RWPE1 (cell line): Measurements from ENCODE around the gene ACTL7A.

ENCODE experiments used
- CTCF ChIA-PET: fragments of 350-600 bp; sonication (Branson Sonifier 250); formaldehyde crosslinking; extraction: SDS; loops from one replicate; lab custom pipeline; 2021; lab: Yijun Ruan, JAX
- POLR2A ChIA-PET: fragments of 400-600 bp; formaldehyde crosslinking; extraction: SDS; loops from one replicate; lab custom pipeline; 2020; ENCODE audit warnings: antibody characterized with exemption; ENCODE audit not compliant: low non-redundant PET; lab: Yijun Ruan, JAX
- DNase-seq: peaks from one replicate; pipeline ENCODE4 v3.0.0; 2012; ENCODE audit warnings: low spot score
- H3K27ac ChIP-seq: fragments of 450-650 bp; 2 replicates; pipeline ENCODE4 v1.5.1; 2017
- CTCF ChIP-seq: fragments of 450-650 bp; conservative IDR thresholded peaks from 2 replicates; pipeline ENCODE4 v1.5.1; 2017; ENCODE audit warnings: low read depth, mild to moderate bottlenecking

ACTL7A gene

GRCh38 chr9:108861997-108862396 is at the start of gene ACTL7A:
Gene ACTL7A, plus strand, starts transcription at chr9:108862266. Its CDS starts 57 bp downstream, at chr9:108862323.
- H3K27ac ChIP-seq = no peak within 1 kb of the TSS
- no peak for DNase-seq
- ChIA-PET POLR2A (no interaction called here), CTCF (interaction anchor here (0.7 kb wide), 1 partner anchor 13 kb away, joined by 4 read pairs; no protein-coding TSS in a partner anchor)
- no peak for TF ChIP-seq CTCF

- POLR2A ChIA-PET = no interaction called here
- H3K27ac ChIP-seq = no peak overlapping the region
- CTCF ChIA-PET = interaction anchor here (0.6 to 2.0 kb wide), 4 partner anchors 8 to 403 kb away, joined by 3 to 5 read pairs (median 4); no protein-coding TSS in a partner anchor
- no peak for TF ChIP-seq CTCF
- no peak for DNase-seq
Observed at GRCh38 chr9:108812396-108813025, 49.6 kb upstream of the ACTL7A start.

- ChIA-PET CTCF (interaction anchor here (0.6 to 2.3 kb wide), 17 partner anchors 9 to 1392 kb away, joined by 3 to 16 read pairs (median 5); no protein-coding TSS in a partner anchor), POLR2A (no interaction called here)
- no peak overlapping the region for H3K27ac ChIP-seq
- DNase-seq = peak; percentile 98
- peak; percentile 78 for TF ChIP-seq CTCF
Observed at GRCh38 chr9:108813951-108814601, 48.0 kb upstream of the ACTL7A start.

GRCh38 chr9:108815156-108815555 is 46.9 kb upstream of the ACTL7A start:
- ChIA-PET CTCF (interaction anchor here (2.3 kb wide), 1 partner anchor 54 kb away, joined by 16 read pairs; no protein-coding TSS in a partner anchor), POLR2A (no interaction called here)
- no peak for TF ChIP-seq CTCF
- peak; percentile 96 for DNase-seq
- H3K27ac ChIP-seq = no peak overlapping the region

GRCh38 chr9:108816037-108816436 is 46.0 kb upstream of the ACTL7A start:
- no peak for TF ChIP-seq CTCF
- ChIA-PET CTCF (interaction anchor here (0.6 to 1.1 kb wide), 3 partner anchors 30 to 1351 kb away, joined by 3 to 4 read pairs (median 4); no protein-coding TSS in a partner anchor), POLR2A (no interaction called here)
- no peak for DNase-seq
- no peak overlapping the region for H3K27ac ChIP-seq

- ChIA-PET POLR2A (no interaction called here), CTCF (no interaction called here)
- DNase-seq = no peak
- no peak overlapping the region for H3K27ac ChIP-seq
- TF ChIP-seq CTCF = no peak
Observed at GRCh38 chr9:108823829-108824228, 38.2 kb upstream of the ACTL7A start.
